ENCODE results near the gene GYS1.

Gene GYS1

DNA sequence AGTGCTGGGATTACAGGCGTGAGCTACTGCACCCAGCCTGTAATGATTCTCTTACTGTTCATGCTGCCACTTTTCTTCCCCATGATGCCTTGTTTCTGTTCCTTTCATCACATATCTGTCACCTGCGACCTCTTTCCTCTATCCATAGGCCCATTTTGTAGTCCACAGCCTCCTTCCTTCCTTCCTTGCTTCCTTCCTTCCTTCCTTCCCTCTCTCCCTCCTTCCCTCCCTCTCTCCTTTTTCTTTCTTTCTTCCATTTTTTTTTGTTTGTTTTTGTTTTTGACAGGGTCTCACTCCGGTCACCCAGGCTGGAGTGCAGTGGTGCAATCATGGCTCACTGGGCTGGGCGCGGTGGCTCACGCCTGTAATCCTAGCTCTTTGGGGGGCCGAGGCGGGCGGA is 4.2 kb downstream of the GYS1 start:
- no peak for DNase-seq (ENCODE audit: low spot score)

GRCh38 chr19:48988286-48988685 is 4.8 kb downstream of the GYS1 start:
- DNase-seq (ENCODE audit: low spot score): no peak

DNA sequence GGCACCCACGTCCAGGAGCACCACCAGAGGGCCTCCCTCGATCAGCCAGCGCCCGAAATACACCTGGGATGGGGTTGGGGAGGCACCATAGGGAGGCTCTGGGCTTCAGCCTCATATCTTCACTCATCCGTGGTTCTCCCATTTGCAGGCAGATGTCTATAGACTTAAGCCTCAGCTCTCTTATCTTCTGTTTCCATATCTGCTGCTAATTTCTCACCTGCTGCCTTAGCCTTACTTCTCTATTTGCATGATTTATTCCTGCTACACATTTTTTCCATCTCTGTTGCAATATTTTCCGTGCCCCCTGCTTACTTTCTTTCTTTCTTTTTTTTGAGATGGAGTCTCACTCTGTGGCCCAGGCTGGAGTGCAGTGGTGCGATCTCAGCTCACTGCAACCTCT is 5.8 kb downstream of the GYS1 start:
- DNase-seq (ENCODE audit: low spot score): no peak

DNA sequence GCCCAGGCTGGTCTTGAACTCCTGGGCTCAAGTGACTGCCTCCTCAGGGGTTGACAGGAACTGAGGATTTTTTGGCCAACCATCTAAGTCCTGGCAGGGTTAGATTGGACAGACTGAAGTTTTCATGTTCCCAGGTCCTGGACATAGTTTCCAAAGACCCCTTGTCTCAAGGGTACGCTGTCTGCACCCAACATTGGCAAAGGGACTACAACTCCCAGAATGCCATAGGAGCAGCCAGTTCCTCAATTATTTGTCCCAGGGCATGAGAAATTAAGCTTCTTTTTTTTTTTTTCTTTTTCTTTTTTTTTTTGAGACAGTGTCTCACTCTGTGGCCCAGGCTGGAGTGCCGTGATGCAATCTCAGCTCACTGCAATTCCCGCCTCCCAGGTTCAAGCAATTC is 6.9 kb downstream of the GYS1 start:
- DNase-seq (ENCODE audit: low spot score): no peak

DNA sequence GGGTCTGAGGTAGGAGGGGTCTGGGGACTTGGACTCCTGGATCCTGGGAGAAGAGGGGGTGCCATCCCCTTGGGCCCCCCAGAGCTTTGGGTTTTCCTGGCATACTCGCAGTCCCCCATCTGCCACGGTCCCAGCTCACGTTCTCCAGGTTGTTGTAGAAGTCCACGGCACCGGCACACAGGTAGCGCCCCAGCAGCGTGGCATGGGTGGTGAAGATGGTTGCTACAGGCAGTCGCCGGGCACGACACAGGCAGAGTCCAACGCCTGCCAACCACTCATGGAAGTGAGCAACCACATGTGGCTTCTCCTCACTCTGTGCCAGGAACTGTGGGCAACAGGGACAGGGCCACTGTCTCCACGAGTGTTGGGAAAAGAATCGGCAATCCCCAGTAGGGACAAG is 7.4 kb downstream of the GYS1 start:
- no peak for DNase-seq (ENCODE audit: low spot score)

- DNase-seq (ENCODE audit: low spot score): no peak
Measured at GRCh38 chr19:48982280-48982679, 10.8 kb downstream of the GYS1 start.

GRCh38 chr19:48977061-48977460 is 16.0 kb downstream of the GYS1 start:
- no peak for DNase-seq (ENCODE audit: low spot score)

DNA sequence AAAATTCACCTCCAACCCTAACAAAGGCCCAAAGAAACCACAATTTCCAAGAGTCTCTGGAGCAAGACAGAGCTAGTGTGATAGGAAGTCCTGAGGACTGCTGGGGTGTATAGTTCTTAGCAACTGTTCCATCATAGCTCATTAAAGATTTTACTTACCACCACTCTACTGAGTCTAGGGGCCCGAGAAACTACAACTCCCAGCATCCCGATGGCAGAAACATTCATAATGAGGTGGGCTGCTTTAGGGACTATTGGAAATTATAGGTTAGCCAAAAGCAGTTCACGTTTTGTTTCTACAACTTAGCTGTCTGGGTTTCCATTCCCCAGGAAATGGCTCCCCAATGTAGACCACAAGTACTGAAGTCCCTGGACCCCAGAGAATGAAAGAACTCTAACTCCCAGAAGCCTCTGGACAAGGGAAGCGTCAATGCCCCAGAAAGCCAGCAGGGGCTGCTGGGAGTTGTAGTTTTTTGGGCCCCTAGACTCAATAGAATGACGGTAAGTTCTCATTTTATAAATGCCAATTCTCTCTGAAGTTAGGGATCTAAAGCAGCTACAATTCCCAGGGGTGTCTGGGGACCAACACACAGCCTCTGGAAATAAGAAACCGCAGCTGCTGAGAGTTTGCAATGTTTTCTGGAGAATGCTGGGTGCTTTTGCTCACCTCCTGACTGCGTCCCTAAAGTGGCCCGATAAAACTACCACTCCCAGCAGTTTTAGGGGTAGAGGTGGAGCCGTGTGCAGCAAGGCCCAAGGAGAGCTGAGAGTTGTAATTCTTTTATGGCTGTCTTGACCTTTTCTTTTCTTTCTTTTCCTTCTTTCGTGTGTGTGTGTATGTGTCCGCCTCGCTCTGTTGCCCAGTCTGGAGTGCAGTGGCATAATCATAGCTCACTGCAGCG is 16.9 kb downstream of the GYS1 start:
- peak; percentile 60 for DNase-seq (ENCODE audit: low spot score)

DNA sequence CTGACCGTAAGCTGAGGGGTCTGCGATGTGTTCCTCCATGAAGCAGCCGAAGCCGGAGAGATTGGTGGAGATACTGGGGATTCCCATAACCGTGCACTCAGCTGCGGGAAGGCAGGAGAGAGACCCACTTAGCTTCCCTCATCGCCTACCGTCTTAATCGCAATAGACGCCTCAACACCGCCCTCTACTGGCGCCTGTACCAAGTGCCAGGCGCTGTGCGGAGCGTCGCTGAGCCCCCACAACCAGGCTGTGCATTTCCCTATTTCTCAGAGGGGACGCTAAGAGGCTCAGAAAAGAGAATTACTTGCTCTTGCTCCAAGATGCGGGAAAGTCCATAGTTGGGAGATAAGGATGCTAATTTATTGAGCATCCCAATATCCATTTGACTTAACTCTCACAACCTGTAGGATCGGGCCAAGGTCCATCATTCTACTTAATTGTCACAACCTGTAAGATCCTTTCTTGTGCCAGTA is 22.1 kb downstream of the GYS1 start:
- DNase-seq (ENCODE audit: low spot score): peak; percentile 84

DNA sequence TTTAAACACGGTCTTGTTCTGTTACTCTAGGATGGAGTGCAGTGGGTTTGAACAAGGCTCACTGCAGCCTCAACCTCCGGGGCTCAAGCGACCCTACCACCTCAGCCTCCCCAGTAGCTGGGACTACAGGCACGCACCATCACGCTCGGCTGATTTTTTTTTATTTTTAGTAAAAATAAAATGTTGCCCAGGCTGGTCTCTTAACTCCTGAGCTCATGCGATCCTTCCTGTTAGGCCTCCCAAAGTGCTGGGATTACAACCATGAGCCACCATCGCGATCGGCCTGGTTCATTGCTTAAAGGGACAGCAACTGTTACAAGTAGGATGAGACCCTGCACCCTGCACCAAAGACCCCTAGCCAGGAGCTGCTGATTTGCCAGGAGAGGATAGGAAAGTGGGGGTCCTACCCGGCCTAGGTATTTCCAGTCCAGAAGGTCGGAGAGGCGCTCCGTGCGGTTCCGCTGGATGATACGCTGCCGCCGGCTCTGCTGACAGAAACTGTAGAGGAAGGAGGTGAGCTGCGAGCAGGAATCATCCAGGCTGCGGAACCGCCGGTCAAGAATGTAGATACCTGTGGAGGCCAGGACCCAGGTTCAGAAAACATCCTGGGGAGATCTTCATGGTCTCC is 22.9 kb downstream of the GYS1 start:
- no peak for DNase-seq (ENCODE audit: low spot score)

DNA sequence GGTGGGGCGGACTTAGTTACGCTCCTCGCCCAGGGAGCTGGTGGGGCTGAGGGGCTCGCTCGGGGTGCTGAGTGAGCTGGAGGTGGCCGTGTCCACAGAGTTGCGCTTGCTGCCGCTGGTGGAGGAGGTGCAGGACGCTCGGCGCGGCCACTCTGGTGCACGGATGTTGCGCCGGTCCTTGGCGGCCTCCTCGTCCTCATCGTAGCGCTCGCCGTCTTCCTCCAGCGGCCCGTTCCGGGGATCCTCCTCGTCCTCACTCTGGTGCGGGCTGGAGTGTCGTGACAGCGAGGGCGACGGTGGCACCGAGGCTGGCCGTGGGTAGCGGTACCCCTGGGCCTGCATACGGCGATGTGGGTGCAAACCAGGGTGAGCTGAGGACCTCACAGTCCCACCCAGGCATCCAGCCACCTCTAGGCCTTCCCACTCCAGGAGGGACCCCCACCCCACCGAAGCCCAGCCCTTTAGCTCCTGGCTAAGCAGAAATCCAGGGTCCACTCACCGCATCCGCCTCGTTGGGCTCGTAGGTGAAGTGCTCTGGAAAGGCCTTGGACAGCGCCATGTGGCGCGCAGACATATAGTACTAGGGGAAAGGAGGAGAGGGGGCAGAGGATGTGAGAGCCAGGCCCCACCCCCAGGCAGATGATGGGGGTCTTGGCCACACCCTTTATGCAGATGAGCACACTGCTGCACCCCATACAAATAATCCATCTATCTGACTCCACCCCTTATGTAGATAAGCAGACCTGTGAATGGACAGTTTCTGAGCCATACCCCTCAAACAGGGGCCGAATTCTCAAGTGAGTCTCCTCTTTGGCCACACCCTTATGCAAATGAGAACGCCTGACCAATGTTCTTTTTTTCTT is 23.6 kb downstream of the GYS1 start:
- no peak for DNase-seq (ENCODE audit: low spot score)

DNA sequence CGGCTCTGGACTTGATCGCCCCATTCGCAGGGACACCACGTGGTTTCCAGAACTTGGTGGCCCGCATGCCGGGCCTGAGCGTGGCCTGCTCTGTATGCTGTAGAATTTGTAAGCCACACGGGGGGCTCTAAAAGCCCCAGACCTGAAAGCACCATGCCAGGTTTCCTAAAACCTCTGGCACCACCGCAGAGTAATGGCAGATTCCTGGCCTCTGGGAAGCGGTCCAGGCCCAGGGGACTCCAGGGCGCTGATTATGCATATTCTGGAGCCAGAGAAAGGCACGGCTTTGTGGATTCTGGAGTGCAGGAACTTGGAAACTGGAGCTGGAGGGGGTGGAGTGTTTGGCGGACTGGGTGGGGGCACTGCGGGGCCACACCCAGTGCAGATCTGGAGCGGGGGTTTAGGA is 24.3 kb downstream of the GYS1 start:
- no peak for DNase-seq (ENCODE audit: low spot score)

DNA sequence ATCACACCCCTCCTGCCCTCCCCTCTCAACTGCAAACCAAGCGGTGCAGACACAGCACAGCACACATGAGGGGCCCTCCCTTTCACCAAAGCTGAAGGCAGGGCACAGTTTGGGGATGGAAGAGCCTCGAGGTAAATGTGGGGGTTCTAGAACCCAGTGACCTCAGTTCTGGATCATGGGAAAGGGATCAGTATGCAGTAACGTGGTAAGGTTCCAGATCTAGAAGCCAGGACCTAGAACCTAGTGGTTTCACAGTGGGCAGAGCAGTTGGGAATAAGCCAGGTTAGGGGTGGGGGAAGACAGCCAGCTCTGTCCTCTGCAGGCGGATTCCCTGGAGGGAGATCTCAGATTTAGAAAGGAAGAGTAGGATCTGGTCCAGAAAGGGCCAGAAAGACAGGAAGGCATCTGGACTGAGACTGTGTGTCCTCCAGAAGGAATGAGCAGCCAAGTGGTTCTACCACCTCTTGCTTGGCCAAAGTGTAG is 24.9 kb downstream of the GYS1 start:
- DNase-seq (ENCODE audit: low spot score): no peak

- DNase-seq (ENCODE audit: low spot score): no peak
Measured at GRCh38 chr19:48967346-48968178, 25.5 kb downstream of the GYS1 start.

DNA sequence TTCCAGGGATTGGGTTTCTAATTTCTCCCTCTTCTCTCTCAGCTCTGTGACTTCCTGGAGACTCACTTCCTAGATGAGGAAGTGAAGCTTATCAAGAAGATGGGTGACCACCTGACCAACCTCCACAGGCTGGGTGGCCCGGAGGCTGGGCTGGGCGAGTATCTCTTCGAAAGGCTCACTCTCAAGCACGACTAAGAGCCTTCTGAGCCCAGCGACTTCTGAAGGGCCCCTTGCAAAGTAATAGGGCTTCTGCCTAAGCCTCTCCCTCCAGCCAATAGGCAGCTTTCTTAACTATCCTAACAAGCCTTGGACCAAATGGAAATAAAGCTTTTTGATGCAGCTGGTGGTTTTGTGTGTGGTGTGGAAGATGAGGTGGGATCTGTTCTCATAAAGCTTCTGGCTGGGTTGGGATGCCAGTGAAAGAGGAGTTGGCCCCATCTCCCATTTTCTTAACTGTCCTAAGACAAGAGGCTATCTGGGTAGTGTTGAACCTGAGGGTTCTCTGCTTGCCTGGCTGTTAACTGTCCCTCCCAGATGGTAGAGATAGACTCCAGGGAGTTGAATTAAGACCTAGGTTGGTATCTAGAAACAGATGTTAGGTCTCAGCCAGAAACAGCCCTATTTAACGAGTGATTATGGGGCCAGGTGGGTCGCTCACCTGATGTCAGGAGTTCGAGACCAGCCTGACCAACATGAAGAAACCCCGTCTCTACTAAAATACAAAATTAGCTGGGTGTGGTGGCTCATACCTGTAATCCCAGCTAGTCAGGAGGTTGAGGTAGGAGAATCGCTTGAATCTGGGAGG is 26.4 kb downstream of the GYS1 start:
- no peak for DNase-seq (ENCODE audit: low spot score)

DNA sequence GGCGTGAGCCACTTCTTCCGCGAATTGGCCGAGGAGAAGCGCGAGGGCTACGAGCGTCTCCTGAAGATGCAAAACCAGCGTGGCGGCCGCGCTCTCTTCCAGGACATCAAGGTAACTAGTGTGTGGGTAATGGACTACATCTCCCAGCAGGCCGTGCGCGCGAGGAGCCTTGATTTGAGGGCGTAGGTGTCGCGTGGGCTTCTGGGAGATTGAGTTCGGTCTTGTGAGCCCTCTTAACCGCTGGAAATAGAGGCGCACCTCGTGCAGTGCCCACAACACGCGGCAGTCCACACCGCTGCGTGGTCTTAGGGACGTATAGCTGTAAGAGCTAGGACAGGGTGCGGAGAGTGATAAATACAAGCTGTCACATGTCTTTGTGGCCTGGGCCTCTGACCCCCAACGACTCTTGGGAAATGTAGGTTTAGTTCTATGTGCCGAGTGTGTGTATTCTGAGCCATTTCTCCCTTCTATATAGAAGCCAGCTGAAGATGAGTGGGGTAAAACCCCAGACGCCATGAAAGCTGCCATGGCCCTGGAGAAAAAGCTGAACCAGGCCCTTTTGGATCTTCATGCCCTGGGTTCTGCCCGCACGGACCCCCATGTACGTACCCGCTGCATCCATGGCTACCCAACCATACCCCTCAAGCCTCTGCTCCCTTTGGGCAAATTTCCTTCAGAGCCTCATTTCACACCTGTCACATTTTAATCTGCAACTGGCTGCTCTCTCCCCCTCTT is 27.1 kb downstream of the GYS1 start:
- DNase-seq (ENCODE audit: low spot score): peak; percentile 83

GRCh38 chr19:48965040-48965805 is 27.9 kb downstream of the GYS1 start, which contains the start of gene FTL:
Gene FTL, plus strand, starts transcription at chr19:48965309. Its CDS starts 199 bp downstream, at chr19:48965508.
- peak; percentile 97 for DNase-seq (ENCODE audit: low spot score)

DNA sequence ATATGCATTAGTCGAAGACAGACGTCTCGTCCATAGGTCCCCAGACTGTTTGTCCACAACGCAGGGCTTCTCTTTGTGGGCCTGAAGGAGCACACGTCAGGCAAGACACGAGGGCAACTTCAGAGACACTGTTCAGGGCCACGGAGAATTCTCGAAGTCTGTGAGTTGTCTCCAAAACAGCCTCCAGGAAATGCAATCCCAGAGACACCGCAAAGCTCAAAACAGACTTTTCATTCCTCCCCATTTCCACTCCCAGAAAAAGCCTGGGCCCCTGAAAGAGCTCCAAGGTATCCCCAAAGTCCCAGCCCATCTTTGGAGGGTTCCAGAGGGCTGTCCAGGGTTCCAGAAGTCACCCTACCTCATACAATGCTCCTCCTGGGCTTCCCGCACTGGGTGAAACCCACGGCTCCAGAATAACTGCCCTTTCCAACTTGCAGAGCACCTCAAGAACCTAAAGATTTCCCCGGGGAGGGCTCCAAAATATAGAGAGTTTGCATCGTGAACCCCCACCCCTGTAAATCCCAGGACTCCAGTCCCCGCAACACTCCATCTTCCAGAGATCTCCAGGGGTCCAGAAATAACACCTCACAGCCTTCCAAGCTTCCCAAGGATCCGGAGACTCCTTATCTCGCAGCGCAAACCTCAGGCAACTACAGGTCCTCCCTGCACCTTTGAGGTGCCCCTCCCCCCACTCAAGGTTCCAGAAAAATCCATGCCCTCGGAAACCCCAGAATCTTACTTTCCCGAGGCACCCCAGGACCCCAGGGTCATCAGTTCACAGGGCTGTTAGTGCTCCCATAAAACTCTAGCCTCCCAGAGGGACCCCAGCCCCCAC is 28.7 kb downstream of the GYS1 start:
- no peak for DNase-seq (ENCODE audit: low spot score)

Data from germinal center (tissue), 1 donor.